GM12878 (cell line): ENCODE results near the gene DIAPH3.

Experiments used
- CREB1 ChIP-seq: IDR thresholded peaks from 2 replicates; pipeline ENCODE4 v1.6.1; 2012; ENCODE audit warnings: low read depth, mild to moderate bottlenecking, inconsistent platforms
- ETV6 ChIP-seq, 2 experiments: fragments of 450-650 bp in 1 of 2; IDR thresholded peaks in 1 of 2; conservative IDR thresholded peaks in 1 of 2; 2 replicates each; pipeline ENCODE4 v1.6.1; 2014; ENCODE audit warnings: antibody characterized with exemption in 1 of 2, borderline replicate concordance in 1 of 2, low read depth in 1 of 2, mild to moderate bottlenecking in 1 of 2, moderate library complexity in 1 of 2
- POLR2AphosphoS5 ChIP-seq: IDR thresholded peaks from 2 replicates; pipeline ENCODE4 v1.6.1; 2011; ENCODE audit warnings: mild to moderate bottlenecking, low read length, inconsistent platforms
- TCF7 ChIP-seq: IDR thresholded peaks from 2 replicates; pipeline ENCODE4 v1.6.1; 2014; ENCODE audit warnings: antibody characterized with exemption, borderline replicate concordance
- TF ChIP-seq, protein P1 (sequence below), 3 experiments: IDR thresholded peaks in 2 of 3; conservative IDR thresholded peaks in 1 of 3; 2 replicates each; pipeline ENCODE4 v1.5.1; 2011; ENCODE audit warnings: low read depth in 3 of 3, low read length in 3 of 3, mild to moderate bottlenecking in 3 of 3, control low read depth in 2 of 3, moderate library complexity in 2 of 3, inconsistent platforms in 1 of 3, mixed read lengths in 1 of 3; ENCODE audit not compliant: control insufficient read depth in 2 of 3, insufficient read depth in 1 of 3; ENCODE audit errors: extremely low read depth in 1 of 3
- TF ChIP-seq, protein P2 (sequence below): fragments of 450-650 bp; IDR thresholded peaks from 2 replicates; pipeline ENCODE4 v1.6.1; 2017; ENCODE audit warnings: low read depth, mild to moderate bottlenecking, moderate library complexity

DNA sequence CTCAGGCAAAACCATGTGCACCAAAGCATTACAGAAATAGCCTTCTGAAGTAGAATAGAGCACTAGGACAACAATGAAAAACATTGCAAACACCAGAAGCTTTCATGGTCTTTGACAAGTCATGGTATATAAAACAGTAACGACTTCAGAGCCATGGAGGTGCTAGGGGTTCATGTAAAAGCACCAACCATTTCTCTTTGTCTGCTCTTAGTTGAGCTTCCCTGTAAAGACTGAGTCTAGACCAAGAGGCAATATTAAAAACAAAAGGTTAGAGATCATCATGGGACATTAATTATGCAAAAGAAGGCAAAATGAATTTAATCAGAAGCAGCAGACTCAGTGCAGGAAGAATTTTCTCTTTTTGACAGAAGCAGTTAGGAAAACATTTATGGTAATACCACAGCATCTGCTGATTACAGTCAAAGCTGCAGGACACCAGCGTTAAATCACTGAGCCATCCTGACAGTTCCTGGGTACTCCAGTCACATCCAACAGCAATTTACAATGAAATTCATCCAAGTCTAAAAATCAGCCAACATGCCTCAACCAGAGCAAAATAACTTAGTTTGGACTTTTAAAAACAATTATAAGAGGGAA lies 476.8 kb downstream of the DIAPH3 start:
- TF ChIP-seq, protein P1, sequence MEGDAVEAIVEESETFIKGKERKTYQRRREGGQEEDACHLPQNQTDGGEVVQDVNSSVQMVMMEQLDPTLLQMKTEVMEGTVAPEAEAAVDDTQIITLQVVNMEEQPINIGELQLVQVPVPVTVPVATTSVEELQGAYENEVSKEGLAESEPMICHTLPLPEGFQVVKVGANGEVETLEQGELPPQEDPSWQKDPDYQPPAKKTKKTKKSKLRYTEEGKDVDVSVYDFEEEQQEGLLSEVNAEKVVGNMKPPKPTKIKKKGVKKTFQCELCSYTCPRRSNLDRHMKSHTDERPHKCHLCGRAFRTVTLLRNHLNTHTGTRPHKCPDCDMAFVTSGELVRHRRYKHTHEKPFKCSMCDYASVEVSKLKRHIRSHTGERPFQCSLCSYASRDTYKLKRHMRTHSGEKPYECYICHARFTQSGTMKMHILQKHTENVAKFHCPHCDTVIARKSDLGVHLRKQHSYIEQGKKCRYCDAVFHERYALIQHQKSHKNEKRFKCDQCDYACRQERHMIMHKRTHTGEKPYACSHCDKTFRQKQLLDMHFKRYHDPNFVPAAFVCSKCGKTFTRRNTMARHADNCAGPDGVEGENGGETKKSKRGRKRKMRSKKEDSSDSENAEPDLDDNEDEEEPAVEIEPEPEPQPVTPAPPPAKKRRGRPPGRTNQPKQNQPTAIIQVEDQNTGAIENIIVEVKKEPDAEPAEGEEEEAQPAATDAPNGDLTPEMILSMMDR (IDR thresholded peaks at IDR 0.05 in 2 of 3, conservative IDR thresholded peaks at IDR 0.05 in 1 of 3; ENCODE audit: control insufficient read depth in 2 of 3, extremely low read depth in 1 of 3, insufficient read depth in 1 of 3, low read depth in 3 of 3, low read length in 3 of 3): no peak
- TF ChIP-seq, protein P2, sequence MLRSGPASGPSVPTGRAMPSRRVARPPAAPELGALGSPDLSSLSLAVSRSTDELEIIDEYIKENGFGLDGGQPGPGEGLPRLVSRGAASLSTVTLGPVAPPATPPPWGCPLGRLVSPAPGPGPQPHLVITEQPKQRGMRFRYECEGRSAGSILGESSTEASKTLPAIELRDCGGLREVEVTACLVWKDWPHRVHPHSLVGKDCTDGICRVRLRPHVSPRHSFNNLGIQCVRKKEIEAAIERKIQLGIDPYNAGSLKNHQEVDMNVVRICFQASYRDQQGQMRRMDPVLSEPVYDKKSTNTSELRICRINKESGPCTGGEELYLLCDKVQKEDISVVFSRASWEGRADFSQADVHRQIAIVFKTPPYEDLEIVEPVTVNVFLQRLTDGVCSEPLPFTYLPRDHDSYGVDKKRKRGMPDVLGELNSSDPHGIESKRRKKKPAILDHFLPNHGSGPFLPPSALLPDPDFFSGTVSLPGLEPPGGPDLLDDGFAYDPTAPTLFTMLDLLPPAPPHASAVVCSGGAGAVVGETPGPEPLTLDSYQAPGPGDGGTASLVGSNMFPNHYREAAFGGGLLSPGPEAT: no peak
- no peak for TF ChIP-seq CREB1
- no peak for TF ChIP-seq POLR2AphosphoS5
- no peak for TF ChIP-seq TCF7
- TF ChIP-seq ETV6 (conservative IDR thresholded peaks at IDR 0.05 in 1 of 2, IDR thresholded peaks at IDR 0.05 in 1 of 2; ENCODE audit: borderline replicate concordance in 1 of 2, low read depth in 1 of 2): no peak
